CD4-positive, alpha-beta T cell treated with Interleukin-2 at 100 ng/mL for 4 hours (primary cell): ENCODE data around the gene RAB31.
"Not testable (repeated sequence)": the region's sequence is repeated elsewhere in the genome, so short reads cannot be mapped to it uniquely, and the experiment has no call there.

ENCODE experiments used
- DNase-seq: peaks from one replicate; pipeline ENCODE4 v3.0.0-alpha.2; 2020; ENCODE audit warnings: low spot score

The RAB31 gene

GRCh38 chr18:9890196-9890595 lies 182.1 kb downstream of the RAB31 start:
- no peak for DNase-seq

GRCh38 chr18:9890957-9891356 lies 182.9 kb downstream of the RAB31 start:
- DNase-seq = no peak

- not testable (repeated sequence) for DNase-seq
These were observed 183.4 kb downstream of the RAB31 start for GRCh38 chr18:9891515-9891914.

- no peak for DNase-seq
These were observed 186.5 kb downstream of the RAB31 start for GRCh38 chr18:9894454-9895068.

- no peak for DNase-seq
These were observed 189.0 kb downstream of the RAB31 start for GRCh38 chr18:9897129-9897528.

GRCh38 chr18:9897787-9898291 lies 189.7 kb downstream of the RAB31 start:
- DNase-seq = not testable (repeated sequence)

GRCh38 chr18:9898792-9899549 lies 190.9 kb downstream of the RAB31 start:
- no peak for DNase-seq

GRCh38 chr18:9899550-9899930 lies 191.4 kb downstream of the RAB31 start:
- not testable (repeated sequence) for DNase-seq

- no peak for DNase-seq
These were observed 192.6 kb downstream of the RAB31 start for GRCh38 chr18:9900699-9901098.

GRCh38 chr18:9901377-9901776 lies 193.3 kb downstream of the RAB31 start:
- no peak for DNase-seq

GRCh38 chr18:9902264-9902663 lies 194.2 kb downstream of the RAB31 start:
- DNase-seq = not testable (repeated sequence)

GRCh38 chr18:9902832-9903231 lies 194.7 kb downstream of the RAB31 start:
- no peak for DNase-seq

GRCh38 chr18:9905401-9905922 lies 197.4 kb downstream of the RAB31 start:
- no peak for DNase-seq

GRCh38 chr18:9906481-9906880 lies 198.4 kb downstream of the RAB31 start:
- DNase-seq = no peak

GRCh38 chr18:9907867-9908266 lies 199.8 kb downstream of the RAB31 start:
- no peak for DNase-seq

- no peak for DNase-seq
These were observed 202.0 kb downstream of the RAB31 start for GRCh38 chr18:9910071-9910470.

GRCh38 chr18:9910661-9911060 lies 202.6 kb downstream of the RAB31 start:
- DNase-seq = no peak

- DNase-seq = no peak
These were observed 203.1 kb downstream of the RAB31 start for GRCh38 chr18:9911226-9911625.
